Measurements from ENCODE around the gene CEP19.

The CEP19 gene

GRCh38 chr3:196697270-196697669, 14.8 kb downstream of the CEP19 start:
- Histone ChIP-seq H3K9me3 (ENCODE audit: control insufficient read depth, low read length) (no peaks in the 10 kb centered on the region), H2AFZ (no peak overlapping the region), H3K79me2 (no peaks in the 10 kb centered on the region), H3K4me2 (ENCODE audit: low read length) (no peak overlapping the region), H3K4me3 (ENCODE audit: low read depth, low read length) (no peak overlapping the region), H3K9ac (no peak overlapping the region), H3K36me3 (ENCODE audit: control insufficient read depth, insufficient read depth, low read length) (no peaks in the 10 kb centered on the region), H3K4me1 (no peaks in the 10 kb centered on the region), H3K27ac (no peak overlapping the region), H3K27me3 (ENCODE audit: control insufficient read depth, insufficient read depth, low read length) (no peaks in the 10 kb centered on the region)
- TF ChIP-seq, protein P1, sequence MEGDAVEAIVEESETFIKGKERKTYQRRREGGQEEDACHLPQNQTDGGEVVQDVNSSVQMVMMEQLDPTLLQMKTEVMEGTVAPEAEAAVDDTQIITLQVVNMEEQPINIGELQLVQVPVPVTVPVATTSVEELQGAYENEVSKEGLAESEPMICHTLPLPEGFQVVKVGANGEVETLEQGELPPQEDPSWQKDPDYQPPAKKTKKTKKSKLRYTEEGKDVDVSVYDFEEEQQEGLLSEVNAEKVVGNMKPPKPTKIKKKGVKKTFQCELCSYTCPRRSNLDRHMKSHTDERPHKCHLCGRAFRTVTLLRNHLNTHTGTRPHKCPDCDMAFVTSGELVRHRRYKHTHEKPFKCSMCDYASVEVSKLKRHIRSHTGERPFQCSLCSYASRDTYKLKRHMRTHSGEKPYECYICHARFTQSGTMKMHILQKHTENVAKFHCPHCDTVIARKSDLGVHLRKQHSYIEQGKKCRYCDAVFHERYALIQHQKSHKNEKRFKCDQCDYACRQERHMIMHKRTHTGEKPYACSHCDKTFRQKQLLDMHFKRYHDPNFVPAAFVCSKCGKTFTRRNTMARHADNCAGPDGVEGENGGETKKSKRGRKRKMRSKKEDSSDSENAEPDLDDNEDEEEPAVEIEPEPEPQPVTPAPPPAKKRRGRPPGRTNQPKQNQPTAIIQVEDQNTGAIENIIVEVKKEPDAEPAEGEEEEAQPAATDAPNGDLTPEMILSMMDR (IDR thresholded peaks at IDR 0.05): no peak

- H3K27me3 ChIP-seq (ENCODE audit: control insufficient read depth, insufficient read depth, low read length): no peaks in the 10 kb centered on the region
- no peaks in the 10 kb centered on the region for H3K9me3 ChIP-seq (ENCODE audit: control insufficient read depth, low read length)
- no peak overlapping the region for H3K4me2 ChIP-seq (ENCODE audit: low read length)
- H3K4me1 ChIP-seq: no peaks in the 10 kb centered on the region
- TF ChIP-seq, protein P1 (IDR thresholded peaks at IDR 0.05): no peak
- no peak overlapping the region for H2AFZ ChIP-seq
- no peak overlapping the region for H3K27ac ChIP-seq
- no peak overlapping the region for H3K4me3 ChIP-seq (ENCODE audit: low read depth, low read length)
- H3K79me2 ChIP-seq: no peaks in the 10 kb centered on the region
- H3K36me3 ChIP-seq (ENCODE audit: control insufficient read depth, insufficient read depth, low read length): no peaks in the 10 kb centered on the region
- no peak overlapping the region for H3K9ac ChIP-seq
Observed at GRCh38 chr3:196695849-196696226, 16.2 kb downstream of the CEP19 start.

DNA sequence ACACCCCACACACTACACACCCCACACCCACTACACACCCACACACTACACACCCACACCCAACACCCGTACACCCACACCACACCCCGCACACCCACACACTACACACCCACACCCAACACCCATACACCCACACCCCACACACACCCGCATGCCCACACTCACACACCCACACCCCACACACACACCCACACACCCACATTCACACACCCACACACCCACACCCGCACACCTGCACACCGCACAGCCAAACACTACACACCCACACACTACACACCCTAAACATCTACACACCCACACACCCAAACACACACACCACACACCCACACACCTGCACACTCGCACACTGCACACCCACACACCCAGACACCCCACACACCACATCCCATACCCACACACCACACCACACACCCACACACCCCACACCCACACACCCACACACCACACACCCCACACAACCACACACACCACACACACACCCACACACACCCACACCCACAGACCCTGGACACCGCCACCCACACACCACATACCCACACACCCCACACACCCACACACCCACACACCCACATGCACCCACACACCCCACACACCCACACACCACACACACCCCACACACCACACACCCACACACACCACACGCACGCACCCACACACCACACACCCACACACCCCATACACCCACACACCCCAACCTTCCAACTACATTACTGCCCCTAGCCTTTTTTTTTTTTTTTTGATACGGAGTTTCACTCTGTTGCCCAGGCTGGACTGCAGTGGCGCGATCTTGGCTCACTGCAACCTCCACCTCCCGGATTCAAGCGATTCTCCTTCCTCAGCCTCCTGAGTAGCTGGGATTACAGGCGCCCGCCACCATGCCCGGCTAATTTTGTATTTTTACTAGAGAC, 16.9 kb downstream of the CEP19 start:
- Histone ChIP-seq H3K79me2 (no peaks in the 10 kb centered on the region), H3K4me3 (ENCODE audit: low read depth, low read length) (no peak overlapping the region), H3K27ac (no peak overlapping the region)

DNA sequence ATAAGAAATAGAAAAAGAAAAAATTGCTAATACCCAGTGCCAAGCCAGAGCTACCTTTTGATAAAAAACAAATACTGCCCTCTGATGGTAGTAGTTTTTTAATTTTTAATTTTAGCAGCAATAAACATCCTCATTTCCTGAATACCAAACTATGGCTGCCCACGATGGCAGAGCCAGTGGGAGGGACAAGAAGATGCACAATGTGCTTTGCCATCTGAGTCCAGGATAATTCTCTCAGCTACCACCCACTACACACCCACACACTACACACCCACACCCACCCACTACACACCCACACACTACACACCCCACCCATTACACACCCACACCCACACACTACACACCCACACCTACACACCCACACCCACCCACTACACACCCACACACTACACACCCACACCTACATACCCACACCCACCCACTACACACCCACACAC, 17.8 kb downstream of the CEP19 start:
- Histone ChIP-seq H3K79me2 (no peaks in the 10 kb centered on the region), H3K9ac (no peak overlapping the region), H3K9me3 (ENCODE audit: control insufficient read depth, low read length) (no peaks in the 10 kb centered on the region), H3K27me3 (ENCODE audit: control insufficient read depth, insufficient read depth, low read length) (no peaks in the 10 kb centered on the region), H3K36me3 (ENCODE audit: control insufficient read depth, insufficient read depth, low read length) (no peaks in the 10 kb centered on the region), H3K4me2 (ENCODE audit: low read length) (no peak overlapping the region), H3K4me1 (no peaks in the 10 kb centered on the region), H3K4me3 (ENCODE audit: low read depth, low read length) (no peak overlapping the region), H2AFZ (no peak overlapping the region), H3K27ac (no peak overlapping the region)
- TF ChIP-seq, protein P1 (IDR thresholded peaks at IDR 0.05): no peak

More for the DNA sequence above, 16.9 kb downstream of the CEP19 start:
- Histone ChIP-seq H3K27me3 (ENCODE audit: control insufficient read depth, insufficient read depth, low read length) (no peaks in the 10 kb centered on the region), H3K4me1 (no peaks in the 10 kb centered on the region), H3K9me3 (ENCODE audit: control insufficient read depth, low read length) (no peaks in the 10 kb centered on the region), H3K4me2 (ENCODE audit: low read length) (no peak overlapping the region), H3K9ac (no peak overlapping the region), H3K36me3 (ENCODE audit: control insufficient read depth, insufficient read depth, low read length) (no peaks in the 10 kb centered on the region), H2AFZ (no peak overlapping the region)
- TF ChIP-seq, protein P1 (IDR thresholded peaks at IDR 0.05): no peak

- TF ChIP-seq, protein P1 (IDR thresholded peaks at IDR 0.05): no peak
- Histone ChIP-seq H3K4me3 (ENCODE audit: low read depth, low read length) (no peak overlapping the region), H3K79me2 (no peaks in the 10 kb centered on the region), H3K27me3 (ENCODE audit: control insufficient read depth, insufficient read depth, low read length) (no peaks in the 10 kb centered on the region), H3K9ac (no peak overlapping the region), H3K4me2 (ENCODE audit: low read length) (no peak overlapping the region), H3K4me1 (no peaks in the 10 kb centered on the region), H3K36me3 (ENCODE audit: control insufficient read depth, insufficient read depth, low read length) (no peaks in the 10 kb centered on the region), H2AFZ (no peak overlapping the region), H3K9me3 (ENCODE audit: control insufficient read depth, low read length) (no peaks in the 10 kb centered on the region), H3K27ac (no peak overlapping the region)
Observed at GRCh38 chr3:196691386-196691785, 20.7 kb downstream of the CEP19 start.
